H1 (cell line): ENCODE results near the gene TAS1R3. TPM values are rescaled to one million over a fixed set of nuclear protein-coding genes. Genes with fewer than 3 reads are reported as not detected.

ENCODE experiments used
- CTCF ChIA-PET: fragments of 300-600 bp; sonication (Branson Sonifier 250); formaldehyde crosslinking; loops from one replicate; lab custom pipeline; 2021; ENCODE audit not compliant: partially characterized antibody; lab: Charles Lee
- POLR2A ChIA-PET: fragments of 300-600 bp; sonication (Branson Sonifier 250); formaldehyde crosslinking; loops from one replicate; lab custom pipeline; 2021; ENCODE audit warnings: inconsistent platforms; ENCODE audit not compliant: partially characterized antibody; lab: Charles Lee
- DNase-seq, 2 experiments: peaks; one replicate each; pipeline versions ENCODE4 v3.0.0 to v3.0.0-alpha.2; 2010 to 2022; ENCODE audit warnings: low spot score in 2 of 2, low read depth in 1 of 2, mixed read lengths in 1 of 2
- FAIRE-seq: peaks from 2 replicates; lab custom pipeline; 2011; peaks lifted over from hg19 to GRCh38; lab: Jason Lieb, UNC
- H2AFZ ChIP-seq: 2 replicates; pipeline ENCODE4 v1.8.1; 2012; ENCODE audit warnings: low read length, inconsistent platforms
- H2AK5ac ChIP-seq: 2 replicates; pipeline ENCODE4 v1.6.1; 2013; ENCODE audit warnings: low read depth, low read length
- H2BK120ac ChIP-seq: replicated peaks from 2 replicates; pipeline ENCODE3; 2013; ENCODE audit warnings: low read depth, low read length, inconsistent platforms
- H2BK12ac ChIP-seq: 2 replicates; pipeline ENCODE4 v1.6.1; 2013; ENCODE audit warnings: low read depth, low read length
- H2BK15ac ChIP-seq: 2 replicates; pipeline ENCODE4 v1.6.1; 2013; ENCODE audit warnings: low read length
- H2BK20ac ChIP-seq: 2 replicates; pipeline ENCODE4 v1.6.1; 2013; ENCODE audit warnings: low read length
- H2BK5ac ChIP-seq: 2 replicates; pipeline ENCODE4 v1.6.1; 2013; ENCODE audit warnings: low read depth, low read length
- H3K14ac ChIP-seq: 2 replicates; pipeline ENCODE4 v1.6.1; 2013; ENCODE audit warnings: inconsistent platforms; ENCODE audit not compliant: insufficient read length
- H3K18ac ChIP-seq: 2 replicates; pipeline ENCODE4 v1.6.1; 2013; ENCODE audit warnings: low read length; ENCODE audit errors: extremely low read depth
- H3K23ac ChIP-seq: 2 replicates; pipeline ENCODE4 v1.6.1; 2013; ENCODE audit warnings: inconsistent platforms; ENCODE audit not compliant: insufficient read length
- H3K23me2 ChIP-seq: 2 replicates; pipeline ENCODE4 v1.6.1; 2013; ENCODE audit warnings: low read depth, low read length
- H3K27ac ChIP-seq: 2 replicates; pipeline ENCODE4 v1.6.1; 2011; ENCODE audit warnings: low read depth, low read length, inconsistent platforms
- H3K27me3 ChIP-seq, 4 experiments: replicated peaks in 1 of 4; 1 replicate in 1 of 4; 2 replicates in 3 of 4; pipeline versions ENCODE4 v1.6.1 to v1.8.1; 2011 to 2013; ENCODE audit warnings: low read length in 3 of 4, mild to moderate bottlenecking in 3 of 4, inconsistent platforms in 2 of 4, mixed read lengths in 2 of 4, moderate library complexity in 1 of 4; ENCODE audit not compliant: control insufficient read depth in 3 of 4, insufficient read depth in 3 of 4; ENCODE audit errors: extremely low read depth in 1 of 4
- H3K36me3 ChIP-seq, 4 experiments: 2 replicates each; pipeline versions ENCODE4 v1.6.1 to v1.8.1; 2011 to 2013; ENCODE audit warnings: mild to moderate bottlenecking in 4 of 4, low read length in 3 of 4, moderate library complexity in 2 of 4, control low read depth in 1 of 4, inconsistent platforms in 1 of 4; ENCODE audit not compliant: insufficient read depth in 4 of 4, control insufficient read depth in 2 of 4
- H3K4ac ChIP-seq: replicated peaks from 2 replicates; pipeline ENCODE3; 2013; ENCODE audit warnings: low read length, low read depth, mixed read lengths, inconsistent platforms; ENCODE audit not compliant: insufficient read length
- H3K4me1 ChIP-seq, 4 experiments: replicated peaks in 1 of 4; 1 replicate in 1 of 4; 2 replicates in 3 of 4; pipeline versions ENCODE4 v1.6.1 to v1.8.1; 2011 to 2013; ENCODE audit warnings: low read length in 3 of 4, inconsistent platforms in 2 of 4, mixed read lengths in 1 of 4; ENCODE audit not compliant: insufficient read depth in 4 of 4, control insufficient read depth in 3 of 4
- H3K4me2 ChIP-seq, 2 experiments: 2 replicates each; pipeline versions ENCODE4 v1.6.1 to v1.8.1; 2011 to 2013; ENCODE audit warnings: low read depth in 2 of 2, low read length in 2 of 2, control low read depth in 1 of 2, inconsistent platforms in 1 of 2, mild to moderate bottlenecking in 1 of 2; ENCODE audit not compliant: insufficient read depth in 1 of 2
- H3K4me3 ChIP-seq, 4 experiments: fragments of 200-600, 300-600 bp in 1 of 4; sonication (generic), shearing (Covaris generic), sonication (Bioruptor Twin) in 1 of 4; 2 replicates each; pipeline versions ENCODE4 v1.5.1 to v1.8.1; 2011 to 2016; ENCODE audit warnings: low read length in 4 of 4, low read depth in 3 of 4, control low read depth in 2 of 4, inconsistent platforms in 2 of 4, mild to moderate bottlenecking in 2 of 4, mixed read lengths in 1 of 4, moderate library complexity in 1 of 4; ENCODE audit not compliant: insufficient read depth in 2 of 4; ENCODE audit errors: extremely low read depth in 1 of 4
- H3K56ac ChIP-seq: replicated peaks from 2 replicates; pipeline ENCODE3; 2013; ENCODE audit warnings: low read depth, mild to moderate bottlenecking, mixed read lengths, low read length, inconsistent platforms; ENCODE audit not compliant: insufficient read length
- H3K79me1 ChIP-seq: 2 replicates; pipeline ENCODE4 v1.6.1; 2013; ENCODE audit warnings: low read depth, low read length, control low read depth
- H3K79me2 ChIP-seq, 2 experiments: 2 replicates each; pipeline versions ENCODE4 v1.6.1 to v1.8.1; 2012 to 2013; ENCODE audit warnings: low read length in 2 of 2, mild to moderate bottlenecking in 2 of 2, inconsistent platforms in 1 of 2; ENCODE audit not compliant: insufficient read depth in 2 of 2, control insufficient read depth in 1 of 2
- H3K9ac ChIP-seq, 4 experiments: replicated peaks in 1 of 4; 1 replicate in 1 of 4; 2 replicates in 3 of 4; pipeline versions ENCODE4 v1.6.1 to v1.8.1; 2011 to 2013; ENCODE audit warnings: low read depth in 3 of 4, low read length in 3 of 4, control low read depth in 2 of 4, mild to moderate bottlenecking in 2 of 4, moderate library complexity in 2 of 4, inconsistent platforms in 1 of 4; ENCODE audit errors: extremely low read depth in 1 of 4
- H3K9me3 ChIP-seq, 2 experiments: 2 replicates each; pipeline versions ENCODE4 v1.6.1 to v1.8.1; 2012 to 2013; ENCODE audit warnings: mild to moderate bottlenecking in 2 of 2, moderate library complexity in 2 of 2, control low read depth in 1 of 2, inconsistent platforms in 1 of 2, low read depth in 1 of 2, low read length in 1 of 2, mixed read lengths in 1 of 2; ENCODE audit not compliant: insufficient read depth in 2 of 2
- H4K20me1 ChIP-seq, 2 experiments: replicated peaks in 1 of 2; 2 replicates each; pipeline versions ENCODE3 to v1.8.1; 2011 to 2013; ENCODE audit warnings: inconsistent platforms in 2 of 2, low read length in 2 of 2, mild to moderate bottlenecking in 1 of 2; ENCODE audit not compliant: insufficient read depth in 2 of 2, control insufficient read depth in 1 of 2
- H4K5ac ChIP-seq: 2 replicates; pipeline ENCODE4 v1.6.1; 2013; ENCODE audit warnings: low read length, low read depth, mixed read lengths, inconsistent platforms; ENCODE audit not compliant: insufficient read length
- H4K8ac ChIP-seq: 2 replicates; pipeline ENCODE4 v1.8.0; 2013; ENCODE audit warnings: mild to moderate bottlenecking, moderate library complexity, low read length, inconsistent platforms; ENCODE audit not compliant: insufficient read depth; ENCODE audit errors: extremely low read depth
- H4K91ac ChIP-seq: replicated peaks from 2 replicates; pipeline ENCODE3; 2013; ENCODE audit warnings: low read length, mixed read lengths, inconsistent platforms; ENCODE audit not compliant: insufficient read length
- ASH2L ChIP-seq: fragments of 200-600, 300-600 bp; sonication (generic); IDR thresholded peaks from one replicate; pipeline ENCODE4 v1.7.1; 2017; ENCODE audit warnings: low read length
- CBX5 ChIP-seq: fragments of 300-800, 300-1000 bp; sonication (generic); IDR thresholded peaks from 2 replicates; pipeline ENCODE4 v1.7.1; 2016; ENCODE audit warnings: antibody characterized with exemption, low read length, low read depth
- CBX8 ChIP-seq: fragments of 300-800, 300-1000 bp; sonication (generic); IDR thresholded peaks from 2 replicates; pipeline ENCODE4 v1.7.1; 2016; ENCODE audit warnings: low read depth, low read length, borderline replicate concordance
- EP300 ChIP-seq, 2 experiments: IDR thresholded peaks; 1 replicate in 1 of 2; 2 replicates in 1 of 2; pipeline ENCODE4 v1.6.1; 2011 to 2012; ENCODE audit warnings: low read depth in 2 of 2, low read length in 2 of 2, mild to moderate bottlenecking in 2 of 2, borderline replicate concordance in 1 of 2, inconsistent platforms in 1 of 2, moderate library complexity in 1 of 2
- FOSL1 ChIP-seq: IDR thresholded peaks from 2 replicates; pipeline ENCODE4 v1.6.1; 2011; ENCODE audit warnings: mild to moderate bottlenecking, low read depth, low read length, moderate library complexity; ENCODE audit not compliant: insufficient read depth
- GABPA ChIP-seq: IDR thresholded peaks from 2 replicates; pipeline ENCODE4 v1.6.1; 2011; ENCODE audit warnings: mild to moderate bottlenecking, low read length, moderate library complexity, borderline replicate concordance; ENCODE audit not compliant: insufficient read depth
- GTF2F1 ChIP-seq: IDR thresholded peaks from 2 replicates; pipeline ENCODE4 v1.6.1; 2012; ENCODE audit warnings: low read depth, low read length, improper control_type of control experiment, borderline replicate concordance
- JUND ChIP-seq: IDR thresholded peaks from 2 replicates; pipeline ENCODE4 v1.6.1; 2011; ENCODE audit warnings: mild to moderate bottlenecking, improper control_type of control experiment, low read length
- POLR2A ChIP-seq, 2 experiments: IDR thresholded peaks; 1 replicate in 1 of 2; 2 replicates in 1 of 2; pipeline ENCODE4 v1.6.1; 2011; ENCODE audit warnings: low read depth in 2 of 2, low read length in 2 of 2, mild to moderate bottlenecking in 2 of 2; ENCODE audit errors: control extremely low read depth in 1 of 2
- RFX5 ChIP-seq: IDR thresholded peaks from 2 replicates; pipeline ENCODE4 v1.6.1; 2011; ENCODE audit warnings: low read depth, low read length, improper control_type of control experiment, borderline replicate concordance
- SIN3A ChIP-seq, 2 experiments: IDR thresholded peaks in 1 of 2; conservative IDR thresholded peaks in 1 of 2; 2 replicates each; pipeline ENCODE4 v1.6.1; 2011 to 2012; ENCODE audit warnings: low read length in 2 of 2, improper control_type of control experiment in 1 of 2, low read depth in 1 of 2, mild to moderate bottlenecking in 1 of 2
- SP1 ChIP-seq: IDR thresholded peaks from 2 replicates; pipeline ENCODE4 v1.6.1; 2011; ENCODE audit warnings: low read depth, low read length
- TCF12 ChIP-seq: IDR thresholded peaks from 2 replicates; pipeline ENCODE4 v1.6.1; 2011; ENCODE audit warnings: low read depth, mild to moderate bottlenecking, low read length
- TEAD4 ChIP-seq: IDR thresholded peaks from 2 replicates; pipeline ENCODE4 v1.6.1; 2012; ENCODE audit warnings: low read depth, low read length, inconsistent platforms, mixed read lengths
- WGBS, 2 experiments: shearing (Covaris generic) in 1 of 2; methylation state at CpG; one replicate each; pipeline versions ENCODE4 v1.1.6 to v1.1.7; 2013 to 2015; ENCODE audit warnings: low lambda C conversion rate in 2 of 2, mixed read lengths in 2 of 2, inconsistent platforms in 1 of 2, low coverage in 1 of 2, missing lambda C conversion rate in 1 of 2; ENCODE audit not compliant: insufficient replicate concordance in 2 of 2, insufficient coverage in 1 of 2, insufficient read length in 1 of 2; ENCODE audit errors: extremely low coverage in 1 of 2, missing lambda C conversion rate in 1 of 2; 5-methylcytosine and 5-hydroxymethylcytosine counted together
- polyA plus RNA-seq, 7 experiments: library from polyadenylated mRNA; depleted of rRNA in 3 of 7; stranded (reverse) in 5 of 7; unstranded in 2 of 7; fragments of >200 nt in 5 of 7; fragments of 200-250 nt in 2 of 7; gene quantifications; 1 replicate in 5 of 7; 2 replicates in 1 of 7; 4 replicates in 1 of 7; pipeline versions ENCODE4 v1.2.1 to v1.2.3, GENCODE V29; 2011 to 2013; ENCODE audit warnings: missing spikeins in 2 of 7, mixed read lengths in 2 of 7
- total RNA-seq: library from RNA; stranded (reverse); fragmentation: NEBNext Ultra II Directional; extraction: Animal tissue kit (Norgen Biotek cat#: 25700); gene quantifications from 2 replicates; pipeline ENCODE4 v1.2.1, GENCODE V29; 2021

TAS1R3 gene
- total and polyA plus RNA-seq, 2 of the 8 experiments (the other 6 are each of a cell fraction or from before 2014, with no cell fraction given) = 0.03 to 0.19 TPM

DNA sequence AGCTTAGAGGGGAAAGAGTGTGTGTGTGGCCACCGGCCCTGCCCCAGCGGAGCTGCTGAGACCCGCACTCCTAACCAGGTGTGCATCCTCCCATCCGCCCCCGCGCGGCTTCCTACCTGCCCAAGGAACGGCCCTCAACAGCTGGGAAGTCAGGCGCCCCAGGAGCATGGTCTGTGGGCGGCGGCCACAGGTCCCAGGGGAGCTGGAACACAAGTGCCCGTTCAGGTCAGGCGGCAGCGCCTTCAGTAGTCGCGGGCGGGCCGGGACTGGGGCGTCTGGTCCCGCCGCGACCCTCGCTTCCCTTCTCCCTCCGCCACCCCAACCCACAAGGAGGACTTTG is 43.5 kb downstream of the TAS1R3 start:
- no peak for FAIRE-seq
- 5% methylated on average over 17 of the region's 24 CpGs; no CpG with 5 or more reads in 1 of the 2 experiments for WGBS, 2 experiments
- TF ChIP-seq TEAD4 = no peak
- no peak for TF ChIP-seq SIN3A (conservative IDR thresholded peaks at IDR 0.05 in 1 of 2, IDR thresholded peaks at IDR 0.05 in 1 of 2; ENCODE audit: low read depth in 1 of 2, low read length in 2 of 2)
- no peak for TF ChIP-seq CBX5
- no peak for TF ChIP-seq CBX8
- no peak for TF ChIP-seq SP1
- no peak for TF ChIP-seq POLR2A (IDR thresholded peaks at IDR 0.05; ENCODE audit: control extremely low read depth in 1 of 2, low read depth in 2 of 2, low read length in 2 of 2)
- no peak for TF ChIP-seq GABPA
- TF ChIP-seq ASH2L = no peak
- TF ChIP-seq TCF12 = no peak
- TF ChIP-seq GTF2F1 = no peak
- TF ChIP-seq RFX5 = no peak
- no peak for TF ChIP-seq JUND
- no peak for TF ChIP-seq EP300 (IDR thresholded peaks at IDR 0.05; ENCODE audit: borderline replicate concordance in 1 of 2, low read depth in 2 of 2, low read length in 2 of 2)
- no peak for TF ChIP-seq FOSL1

More for the DNA sequence above, 43.5 kb downstream of the TAS1R3 start:
- Histone ChIP-seq H3K56ac (peak overlapping the region; percentile 25), H3K27me3 (no peaks in the 10 kb centered on the region), H4K5ac (no peak overlapping the region), H2BK20ac (no peak overlapping the region), H2BK15ac (no peak overlapping the region), H3K79me2 (peaks cover 5 to 17% of the 10 kb centered on the region in 2 experiments; a peak in 3 of 4 replicates), H3K18ac (peak overlapping the region; percentile 60; the same call in 1 of the 2 replicates), H3K9me3 (no peaks in the 10 kb centered on the region), H3K14ac (no peak overlapping the region), H2BK5ac (peak overlapping the region; percentile 44; the same call in 1 of the 2 replicates), H3K23me2 (peaks cover 7% of the 10 kb centered on the region; the same call in 1 of the 2 replicates), H3K9ac (peak overlapping the region; percentile 81 to 94 (median 84)), H4K20me1 (peaks cover 0 to 8% of the 10 kb centered on the region in 2 experiments), H3K79me1 (peaks cover 3% of the 10 kb centered on the region; the same call in 1 of the 2 replicates), H2AK5ac (no peak overlapping the region), H3K4me2 (peak overlapping the region; percentile 77 to 99), H3K36me3 (peaks cover 0 to 4% (median 0%) of the 10 kb centered on the region in 4 experiments; a peak in 1 of 8 replicates), H4K8ac (peak overlapping the region; percentile 96), H3K4me3 (peak overlapping the region; percentile 87 to 97 (median 88)), H2BK120ac (no peak overlapping the region), H3K4me1 (peaks cover 0 to 12% (median 9%) of the 10 kb centered on the region in 4 experiments; a peak in 5 of 7 replicates), H3K4ac (no peak overlapping the region), H4K91ac (no peak overlapping the region), H3K27ac (peak overlapping the region; percentile 62; the same call in 1 of the 2 replicates), H2AFZ (no peak overlapping the region), H3K23ac (no peak overlapping the region), H2BK12ac (no peak overlapping the region)
- no peak for DNase-seq
- POLR2A ChIA-PET = interaction anchor here (0.7 to 33.4 kb wide), 13 partner anchors 16 to 73 kb away, joined by 3 to 719 read pairs (median 5); partner anchors contain the start of genes CCNL2, DVL1, MRPL20 and MXRA8
- CTCF ChIA-PET = interaction anchor here (0.6 to 4.6 kb wide), 9 partner anchors 12 to 282 kb away, joined by 3 to 17 read pairs (median 5); partner anchors contain the start of gene CCNL2
